Renal pelvis (tissue), 12 donors: Measurements from ENCODE around the gene PVRIG. TPM values are rescaled to one million over a fixed set of nuclear protein-coding genes. Genes with fewer than 3 reads are reported as not detected.
"Not testable (repeated sequence)": the region's sequence is repeated elsewhere in the genome, so short reads cannot be mapped to it uniquely, and the experiment has no call there.

ENCODE experiments used
- DNase-seq: peaks from one replicate; pipeline ENCODE4 v3.0.0-alpha.2; 2013
- long read RNA-seq, 16 experiments: transcript quantifications; one replicate each; lab custom pipeline, GENCODE V29; 2026
- polyA plus RNA-seq, 3 donors: library from polyadenylated mRNA; unstranded; fragments of 120-200 nt; gene quantifications; one replicate each; pipeline ENCODE4 v1.2.1, GENCODE V29; 2013; ENCODE audit not compliant: insufficient read length in 3 of 3

Gene PVRIG
- 1 to 10 TPM; 2.0 to 9.2 (median 8.1) TPM for polyA plus RNA-seq
- long read RNA-seq, donor 1 = 0 reads
- long read RNA-seq, donor 2 = 0 reads
- long read RNA-seq, donor 3 = 0 reads
- long read RNA-seq, donor 4 = 0 reads
- long read RNA-seq, donor 5 = 0 reads
- long read RNA-seq, donor 6 = 0 reads
- long read RNA-seq, donor 7 = 0 reads
- long read RNA-seq, donor 8 = 0 reads
- long read RNA-seq, donor 9 = 0 reads
- long read RNA-seq, donor 10 = 0 reads
- long read RNA-seq, donor 11 = 0 reads
- long read RNA-seq, donor 12 = 0 reads
- long read RNA-seq, donor 13 = 0 reads
- long read RNA-seq, donor 14 = 0 reads
- long read RNA-seq, donor 15 = 0 reads
- long read RNA-seq, donor 16 = 0 reads

DNA sequence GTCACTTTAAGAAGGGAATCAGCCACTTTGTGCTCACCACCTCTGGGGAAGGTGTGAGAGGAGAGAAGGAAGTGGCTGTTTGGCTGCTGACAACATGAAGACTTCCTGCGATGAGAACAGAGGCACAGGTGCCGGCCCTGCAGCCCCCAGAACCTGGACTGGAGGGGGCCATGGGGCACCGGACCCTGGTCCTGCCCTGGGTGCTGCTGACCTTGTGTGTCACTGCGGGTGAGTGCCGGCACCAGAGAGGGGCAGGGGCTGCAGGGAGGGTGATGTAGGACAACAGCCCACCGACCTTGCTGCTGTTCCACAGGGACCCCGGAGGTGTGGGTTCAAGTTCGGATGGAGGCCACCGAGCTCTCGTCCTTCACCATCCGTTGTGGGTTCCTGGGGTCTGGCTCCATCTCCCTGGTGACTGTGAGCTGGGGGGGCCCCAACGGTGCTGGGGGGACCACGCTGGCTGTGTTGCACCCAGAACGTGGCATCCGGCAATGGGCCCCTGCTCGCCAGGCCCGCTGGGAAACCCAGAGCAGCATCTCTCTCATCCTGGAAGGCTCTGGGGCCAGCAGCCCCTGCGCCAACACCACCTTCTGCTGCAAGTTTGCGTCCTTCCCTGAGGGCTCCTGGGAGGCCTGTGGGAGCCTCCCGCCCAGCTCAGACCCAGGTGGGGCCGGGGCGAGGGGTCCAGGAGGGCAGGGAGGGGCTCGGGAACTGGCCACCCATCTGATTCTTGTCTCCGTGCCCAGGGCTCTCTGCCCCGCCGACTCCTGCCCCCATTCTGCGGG is at the start of gene PVRIG:
PVRIG (plus strand) TSS at position 149 of the 785 bp plus-strand sequence; CDS start at position 171, 22 bp downstream.
- not testable (repeated sequence) for DNase-seq

DNA sequence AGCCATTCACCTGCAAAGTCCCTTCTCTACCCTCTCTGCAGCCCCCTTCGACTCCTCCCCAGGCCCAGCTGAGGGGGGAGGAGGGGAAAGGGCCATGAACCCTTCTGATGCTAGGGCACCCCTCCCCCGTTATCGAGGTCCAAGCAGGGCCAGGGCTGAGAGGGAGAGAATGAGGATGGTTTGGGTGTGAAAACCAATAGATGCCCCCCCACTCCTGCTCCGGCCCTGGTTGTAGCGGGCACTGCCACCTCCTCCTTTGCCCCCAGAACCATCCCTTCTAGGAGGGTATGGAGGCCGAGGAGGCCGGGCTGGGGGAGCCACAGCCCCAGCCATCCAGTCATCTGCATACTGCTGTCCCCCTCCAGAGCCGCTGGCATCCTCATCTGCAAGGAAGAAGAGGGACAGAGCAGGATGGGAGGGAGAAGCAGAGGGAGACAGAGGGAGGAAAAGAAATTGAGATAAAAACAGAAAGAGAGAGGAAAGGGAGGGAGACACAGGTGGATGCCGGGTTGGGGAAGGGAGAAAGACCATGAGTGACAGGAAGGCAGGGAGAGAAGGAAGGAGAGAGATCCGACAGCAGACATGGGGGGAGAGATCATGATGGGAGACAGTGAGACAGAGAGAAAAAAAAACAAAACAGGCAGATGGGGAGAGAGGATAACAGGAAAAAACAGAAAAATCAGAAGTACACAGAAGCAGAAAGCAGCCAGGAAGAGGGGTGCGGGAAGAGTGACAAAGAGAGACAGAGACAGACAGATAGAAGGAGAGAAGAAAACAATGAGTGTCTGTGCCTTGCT is 49.5 kb upstream of the PVRIG start:
- DNase-seq = no peak

DNA sequence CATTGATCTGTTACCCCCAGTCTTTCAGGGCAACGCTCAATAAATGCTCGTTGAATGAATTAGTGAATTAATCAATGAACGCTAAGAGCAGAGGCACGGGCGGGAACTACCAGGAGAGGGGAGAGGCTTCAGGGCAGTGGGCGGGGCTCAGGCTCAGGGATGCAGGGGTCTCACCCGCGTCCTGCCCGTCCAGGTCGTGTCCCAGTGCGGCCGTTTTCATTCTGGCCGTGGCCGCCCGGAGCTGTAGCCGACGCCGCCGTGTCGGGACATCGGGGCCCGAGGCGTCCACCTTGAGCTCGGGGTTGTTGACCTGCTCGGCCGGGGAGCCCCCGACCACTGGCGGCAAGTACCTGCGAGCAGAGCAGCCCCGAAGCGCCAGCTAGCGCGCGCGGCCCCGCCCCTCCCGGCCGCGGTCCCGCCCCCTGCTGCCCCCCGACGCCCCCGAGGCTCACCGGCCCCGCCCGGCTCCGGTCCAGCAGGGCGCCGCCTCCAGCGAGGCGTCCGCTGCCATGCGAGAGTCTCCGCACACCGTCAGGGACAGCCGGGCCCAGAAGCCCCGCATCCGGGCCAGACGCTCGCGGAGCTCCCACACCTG is 48.6 kb upstream of the PVRIG start:
- no peak for DNase-seq

DNA sequence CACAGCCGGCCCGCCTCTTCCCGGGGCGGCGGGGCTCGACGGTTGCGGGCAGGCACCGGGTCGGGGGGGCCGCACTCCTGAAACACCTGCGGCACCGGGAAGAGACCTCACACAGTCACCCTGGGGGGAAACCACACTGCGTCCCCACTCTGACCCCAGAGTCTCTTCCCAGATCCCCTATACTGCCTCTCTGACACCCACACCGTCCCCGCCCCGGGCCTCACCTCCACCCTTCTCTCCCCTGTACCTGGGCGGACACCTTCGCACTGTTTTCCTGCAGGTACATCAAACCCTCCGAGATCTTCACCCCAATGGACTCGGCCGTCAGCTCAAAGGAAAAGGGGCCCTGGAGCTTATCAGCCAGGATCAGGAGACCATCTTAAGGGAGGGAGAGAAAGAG is 47.9 kb upstream of the PVRIG start:
- DNase-seq = no peak

DNA sequence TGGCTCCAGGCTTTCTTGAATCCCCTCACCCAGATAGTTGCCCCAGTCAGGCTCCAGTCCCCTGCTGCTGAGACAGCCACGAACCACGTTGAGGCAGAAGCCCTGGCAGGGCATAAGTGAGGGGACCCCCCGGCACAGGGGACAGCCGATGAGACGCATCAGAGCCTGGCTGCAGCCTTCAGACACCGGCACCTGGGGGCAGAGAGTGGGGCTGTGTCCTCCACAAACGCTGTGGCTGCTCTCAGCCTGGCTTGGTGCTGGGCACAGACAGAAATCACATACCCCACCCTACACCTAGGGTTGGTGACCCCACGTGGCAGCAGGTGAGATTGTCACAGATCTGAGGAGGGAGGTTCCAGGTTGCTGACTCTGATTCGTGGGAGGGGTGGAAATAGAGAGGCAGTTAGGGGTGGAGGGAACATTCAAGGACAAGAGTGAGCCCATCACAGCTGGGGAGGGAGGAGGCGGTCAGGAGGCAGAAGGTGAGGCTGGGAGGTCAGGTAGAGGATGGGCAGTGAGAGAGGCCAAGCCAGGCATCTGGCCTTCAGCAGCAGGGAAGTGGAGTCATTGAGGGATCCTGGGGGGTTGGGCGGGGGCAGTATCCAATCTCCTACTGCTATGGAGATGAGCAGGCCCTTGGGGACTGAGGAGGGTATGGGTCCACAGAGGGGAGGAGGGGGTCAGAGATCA is 45.8 kb upstream of the PVRIG start:
- DNase-seq = no peak

DNA sequence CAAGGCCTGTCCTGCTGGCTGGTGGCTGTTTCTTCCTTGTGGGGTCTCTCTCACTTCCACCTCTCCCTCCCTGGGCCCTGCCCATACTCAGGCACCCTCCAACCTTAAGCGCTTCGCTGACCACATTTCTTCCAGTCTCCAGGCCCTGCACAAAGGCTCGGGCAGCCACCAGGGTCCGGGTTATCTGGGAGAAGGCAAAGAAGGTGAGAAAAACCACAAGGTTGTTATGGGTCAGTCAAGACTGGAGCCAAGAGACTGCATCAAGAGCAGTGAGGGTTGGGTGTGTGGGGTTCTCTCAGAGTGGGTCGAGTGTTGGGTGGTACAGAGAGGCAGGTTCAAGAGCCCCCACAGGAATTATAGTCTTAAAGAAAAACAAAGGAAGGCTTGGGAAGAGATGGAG is 45.2 kb upstream of the PVRIG start:
- DNase-seq = no peak

DNA sequence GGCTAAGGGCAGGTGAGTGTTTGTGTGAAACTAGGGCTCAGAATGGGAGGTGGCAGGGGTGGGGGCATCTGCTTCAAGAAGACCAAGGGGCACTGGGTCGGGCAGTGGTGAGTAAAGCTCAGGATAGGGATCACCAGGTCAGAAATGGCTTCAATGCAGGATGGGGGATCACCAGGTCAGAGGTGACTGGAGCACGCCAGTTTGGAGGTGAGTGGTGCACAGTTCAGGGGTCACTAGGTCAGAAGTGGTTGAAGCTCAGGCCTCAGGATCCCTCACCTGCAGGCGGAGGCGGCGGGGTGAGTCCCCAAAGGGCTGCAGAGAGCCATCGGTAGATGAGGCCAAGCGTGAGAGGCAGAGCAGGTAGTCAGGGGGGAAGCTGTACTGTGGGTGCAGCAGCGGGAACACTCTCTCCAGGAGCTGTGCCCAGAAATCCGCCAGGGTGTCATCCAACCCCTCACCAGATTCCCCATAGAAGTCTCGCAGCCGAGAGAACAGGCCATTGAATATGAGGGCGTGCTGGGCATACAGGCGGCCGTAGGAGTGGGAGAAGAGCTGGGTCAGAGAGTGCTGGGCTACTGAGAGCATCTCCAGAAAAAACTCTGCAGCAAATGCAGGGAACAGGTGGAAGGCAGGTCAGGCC is 44.3 kb upstream of the PVRIG start:
- DNase-seq = no peak

DNA sequence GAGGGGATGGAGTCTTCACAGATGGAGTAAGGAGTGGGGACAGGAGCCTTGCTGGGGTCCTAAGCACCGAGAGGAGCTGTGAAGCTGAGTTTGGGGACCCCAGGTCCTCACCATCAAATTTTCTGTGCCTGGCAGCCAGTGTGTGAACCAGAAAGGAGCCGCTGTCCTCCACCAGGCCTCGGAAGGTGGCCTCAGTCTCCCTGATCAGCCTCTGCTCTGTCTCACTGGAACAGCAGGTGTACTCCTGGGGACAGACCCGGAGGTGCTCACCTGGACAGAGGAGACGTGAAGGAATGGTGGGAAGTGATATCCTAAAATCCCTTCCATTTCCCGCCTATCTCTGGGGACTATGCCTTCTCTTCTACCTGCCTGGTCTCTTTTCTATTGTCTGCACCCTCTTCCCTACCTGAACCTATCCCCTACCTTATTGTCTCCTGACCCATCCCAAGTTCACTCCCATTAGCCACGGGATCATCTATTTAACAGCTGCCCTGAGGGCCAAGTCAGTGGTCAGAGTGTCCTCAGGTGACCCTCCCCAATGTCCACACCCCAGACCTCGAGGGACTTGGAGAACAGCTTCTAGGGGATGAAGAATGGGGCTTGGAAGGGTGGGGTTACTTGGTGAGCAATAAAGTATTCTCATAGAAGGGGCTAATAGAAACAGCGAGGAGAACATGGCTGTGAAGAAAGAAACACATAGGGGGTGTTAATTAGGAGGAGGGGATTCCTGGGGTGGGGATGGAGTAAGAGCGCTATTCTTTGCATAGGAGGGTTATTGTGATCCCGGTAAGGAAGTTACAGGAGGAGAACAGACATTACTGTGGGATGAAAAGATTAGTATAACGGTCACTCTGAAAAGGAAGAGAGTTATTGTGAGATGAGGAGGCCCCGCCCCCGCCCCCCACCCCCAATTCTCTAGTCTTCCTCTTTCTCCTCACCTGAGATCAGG is 43.4 kb upstream of the PVRIG start:
- no peak for DNase-seq

DNA sequence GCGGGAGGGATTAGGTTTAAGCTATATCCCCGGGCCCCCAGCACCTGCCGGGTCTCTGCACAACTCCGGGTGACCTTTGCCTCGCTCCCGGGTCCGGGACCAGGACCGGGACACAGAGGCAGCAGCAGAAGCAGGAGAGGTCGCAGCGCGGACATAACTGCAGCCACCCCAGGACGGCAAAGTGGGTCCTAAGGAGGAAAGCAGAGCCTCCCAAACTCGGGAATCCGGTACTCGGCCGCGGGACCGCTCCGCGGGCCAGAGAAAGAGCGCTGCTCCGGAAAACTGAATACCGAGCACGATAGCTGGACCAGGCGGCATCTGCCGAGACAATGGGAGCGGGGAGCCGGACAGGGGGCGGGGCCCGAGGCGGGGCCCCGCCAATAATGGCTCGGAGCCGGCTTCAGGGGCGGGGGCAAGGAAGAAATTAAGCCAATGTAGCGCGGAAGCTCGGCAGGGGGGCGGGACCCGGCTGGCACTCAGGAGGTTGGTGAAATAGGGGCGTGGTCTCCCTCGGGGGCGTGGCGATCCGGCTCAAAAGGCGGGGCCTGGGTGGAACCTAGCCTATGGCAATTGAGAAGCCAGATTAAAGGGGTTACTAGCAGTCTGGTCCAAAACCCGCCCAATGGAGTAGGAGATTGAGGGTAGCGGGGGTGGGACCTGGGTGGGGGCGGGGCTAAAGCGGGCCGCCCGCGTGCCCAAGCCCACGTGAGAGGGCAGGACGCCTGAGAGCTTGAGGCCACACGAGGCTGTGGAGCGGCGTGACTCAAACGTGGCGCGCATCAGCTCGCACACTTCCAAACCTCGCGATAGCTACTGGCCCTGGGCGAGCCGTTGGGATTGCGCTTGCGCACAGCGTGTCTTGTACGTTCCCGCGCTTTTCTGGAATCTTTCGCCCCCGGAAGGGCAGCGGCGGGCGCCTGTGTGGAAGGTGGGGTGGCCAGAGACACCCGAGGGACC is 42.4 kb upstream of the PVRIG start, which contains the start of the genes GPC2 and STAG3:
GPC2 (minus strand) TSS at position 337 of the 957 bp plus-strand sequence; CDS start at position 155, 182 bp downstream.
STAG3 (plus strand) TSS at position 874 of the 957 bp plus-strand sequence. CDS start 2,639 bp downstream, outside the sequence.
- DNase-seq = peak; percentile 96

DNA sequence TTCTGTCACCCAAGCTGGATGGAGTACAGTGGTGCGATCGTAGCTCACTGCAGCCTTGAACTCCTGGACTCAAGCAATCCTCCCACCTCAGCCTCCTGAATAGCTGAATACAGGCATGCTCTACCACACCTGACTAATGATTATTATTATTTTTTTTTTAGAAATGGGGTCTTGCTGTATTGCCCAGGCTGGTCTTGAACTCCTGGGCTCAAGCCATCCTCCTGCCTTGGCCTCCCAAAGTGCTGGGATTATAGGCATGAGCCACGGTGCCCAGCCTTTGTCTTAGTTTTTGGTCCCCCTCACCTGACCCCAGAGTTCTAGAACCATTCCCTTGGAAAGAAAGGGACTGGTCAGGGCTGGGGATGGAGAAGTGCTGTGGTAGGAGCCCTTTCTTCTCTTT is 39.7 kb upstream of the PVRIG start:
- DNase-seq = not testable (repeated sequence)

DNA sequence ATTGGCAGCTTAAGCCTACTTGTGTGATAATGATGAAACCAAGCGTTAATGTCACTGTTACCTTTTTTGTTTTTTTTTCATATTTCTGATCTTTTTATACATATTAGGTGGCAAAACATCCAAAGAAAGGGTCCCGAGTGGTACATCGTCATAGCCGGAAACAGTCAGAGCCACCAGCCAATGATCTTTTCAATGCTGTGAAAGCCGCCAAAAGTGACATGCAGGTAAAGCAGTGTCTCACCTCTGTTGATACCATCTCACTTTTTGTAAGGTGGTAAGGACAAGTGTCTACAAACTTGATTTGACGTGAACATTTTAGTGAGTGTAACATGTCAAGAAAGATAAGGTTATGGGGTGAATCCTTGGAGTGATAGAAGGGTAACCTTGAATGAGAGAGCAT is 37.1 kb upstream of the PVRIG start:
- not testable (repeated sequence) for DNase-seq

DNA sequence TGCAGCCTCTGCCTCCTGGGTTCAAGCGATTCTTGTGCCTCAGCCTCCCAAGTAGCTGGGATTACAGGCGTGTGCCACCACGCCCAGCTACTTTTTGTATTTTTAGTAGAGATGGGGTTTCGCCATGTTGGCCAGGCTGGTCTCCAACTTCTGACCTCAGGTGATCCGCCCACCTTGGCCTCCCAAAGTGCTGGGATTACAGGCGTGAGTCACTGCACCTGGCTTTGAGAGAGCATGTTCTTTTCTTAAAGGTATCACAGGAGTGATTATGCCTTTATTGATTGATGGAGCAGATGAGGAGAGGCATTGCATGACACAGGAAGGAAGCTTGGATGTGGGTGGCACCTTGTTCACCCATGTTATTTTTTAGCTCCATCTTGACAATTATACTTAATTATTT is 36.7 kb upstream of the PVRIG start:
- DNase-seq = not testable (repeated sequence)

DNA sequence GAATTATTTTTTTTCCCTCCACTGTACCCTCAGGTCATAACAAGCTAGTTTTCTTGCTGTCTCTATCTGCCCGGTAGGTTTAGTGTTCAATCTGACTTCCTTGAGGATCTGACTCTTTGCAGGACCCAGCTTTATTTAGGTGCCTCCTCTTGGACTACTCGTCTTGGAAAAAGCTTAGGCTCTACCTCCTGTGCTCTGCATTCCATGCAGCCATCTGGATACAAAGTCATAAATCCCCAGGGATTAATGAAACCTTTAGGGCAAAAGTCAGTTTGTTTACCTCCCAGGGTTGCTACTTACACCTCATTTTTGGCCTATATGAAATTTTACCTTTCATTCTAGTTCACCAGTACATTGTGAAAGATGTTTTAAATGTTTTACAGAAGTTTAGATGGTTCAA is 34.0 kb upstream of the PVRIG start:
- DNase-seq = no peak

DNA sequence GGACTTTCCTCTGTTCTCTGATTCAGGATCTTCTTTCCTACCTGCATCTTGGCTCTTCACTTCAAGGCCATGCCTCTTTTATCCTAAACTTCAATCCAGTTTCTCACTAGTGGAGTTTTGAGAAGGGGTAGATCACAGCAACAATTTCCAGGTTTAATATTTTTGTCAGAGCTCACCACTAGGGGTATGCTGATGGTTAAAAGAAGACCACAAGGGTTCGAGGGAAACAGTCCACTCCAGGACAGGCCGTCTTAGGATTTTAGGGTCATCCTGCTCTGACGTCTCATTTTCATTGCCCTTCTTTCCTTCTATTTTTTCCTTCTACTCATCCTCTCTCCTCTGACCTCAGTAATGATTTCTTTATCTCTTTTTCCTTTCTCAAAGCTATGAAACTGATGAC is 30.7 kb upstream of the PVRIG start:
- DNase-seq = no peak

DNA sequence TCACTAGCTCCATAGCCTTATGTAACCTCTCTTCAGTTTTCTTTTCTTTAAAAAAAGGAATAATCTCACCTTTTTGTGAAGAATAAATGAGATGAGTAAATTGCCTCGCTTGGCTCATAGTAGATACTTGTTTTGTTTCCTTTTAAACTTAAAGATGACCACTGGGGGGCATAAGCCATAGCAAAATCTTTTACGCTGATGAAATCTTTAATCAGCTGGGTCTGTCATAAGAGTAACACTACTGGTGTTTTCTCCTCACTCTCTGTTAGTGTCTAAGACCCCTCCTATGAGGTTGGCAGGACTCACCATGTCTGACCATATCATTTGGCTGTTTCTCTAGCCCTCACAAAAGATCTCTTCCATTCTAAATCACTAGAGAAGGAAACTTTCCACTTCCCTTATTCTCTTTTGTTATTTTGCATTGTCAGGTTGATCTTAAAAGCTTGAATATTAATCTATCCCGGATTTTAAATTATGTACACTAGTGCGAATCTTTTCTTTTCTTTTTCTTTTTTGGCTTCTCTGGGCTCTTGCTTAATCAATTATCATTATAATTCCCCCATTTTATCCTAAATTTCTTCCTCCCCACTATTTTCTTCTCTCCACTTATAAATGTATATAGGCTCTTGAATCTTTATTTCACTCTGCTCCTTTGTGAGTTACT is 29.6 kb upstream of the PVRIG start:
- no peak for DNase-seq

DNA sequence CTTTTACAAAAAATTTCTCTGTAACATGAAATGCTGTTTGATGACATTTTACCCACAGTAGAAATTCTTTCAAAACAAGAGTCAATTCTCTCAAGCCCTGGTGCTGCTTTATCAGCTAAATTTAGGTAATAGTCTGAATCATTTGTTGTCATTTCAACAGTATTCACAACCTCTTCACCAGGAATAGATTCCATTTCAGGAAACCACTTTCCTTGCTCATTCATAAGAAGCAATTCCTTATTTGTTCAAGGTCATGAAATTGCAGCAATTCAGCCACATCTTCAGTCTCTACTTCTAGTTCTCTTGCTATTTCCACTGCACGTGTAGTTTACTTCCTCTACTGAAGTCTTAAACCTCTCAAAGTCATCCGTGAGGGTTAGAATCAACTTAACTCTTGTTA is 28.0 kb upstream of the PVRIG start:
- DNase-seq = no peak

DNA sequence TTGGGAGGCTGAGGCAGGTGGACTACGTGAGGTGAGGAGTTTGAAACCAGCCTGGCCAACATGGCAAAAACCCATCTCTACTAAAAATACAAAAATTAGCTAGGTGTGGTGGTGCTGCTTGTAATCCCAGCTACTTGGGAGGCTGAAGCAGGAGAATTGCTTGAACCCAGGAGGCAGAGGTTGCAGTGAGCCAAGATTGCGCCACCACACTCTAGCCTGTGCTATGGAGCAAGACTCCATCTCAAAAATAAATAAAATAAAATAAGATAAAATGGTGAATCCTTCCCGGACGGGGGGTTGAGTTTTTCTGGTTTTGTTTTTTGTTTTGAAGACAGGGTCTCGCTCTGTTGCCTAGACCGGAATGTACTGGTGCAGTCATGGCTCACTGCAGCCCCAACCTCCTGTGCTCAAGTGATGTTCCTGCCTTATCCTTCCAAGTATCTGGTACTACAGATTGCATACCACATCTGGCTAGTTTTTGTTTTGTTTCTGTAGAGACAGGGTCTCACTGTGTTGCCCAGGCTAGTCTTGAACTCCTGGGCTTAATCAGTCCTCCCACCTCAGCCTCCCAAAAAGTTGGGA is 27.4 kb upstream of the PVRIG start:
- not testable (repeated sequence) for DNase-seq
